Testis (tissue), 3 donors: ENCODE results near the gene TGIF1. TPM values are rescaled to one million over a fixed set of nuclear protein-coding genes. Genes with fewer than 3 reads are reported as not detected.

ENCODE experiments used
- DNase-seq: peaks from one replicate; pipeline ENCODE4 v3.0.0-alpha.2; 2019
- H3K27ac ChIP-seq, 2 donors: fragments of 200-600 bp; sonication (generic); one replicate each; pipeline ENCODE4 v1.5.1; 2019
- H3K27me3 ChIP-seq: fragments of 200-600 bp; sonication (generic); one replicate; pipeline ENCODE4 v1.5.1; 2019
- H3K36me3 ChIP-seq: fragments of 200-600 bp; sonication (generic); one replicate; pipeline ENCODE4 v1.5.1; 2017; ENCODE audit warnings: low read depth; ENCODE audit errors: missing control alignments
- H3K4me1 ChIP-seq: fragments of 200-600 bp; sonication (generic); one replicate; pipeline ENCODE4 v1.5.1; 2019
- H3K4me3 ChIP-seq, 2 donors: fragments of 200-600 bp; sonication (generic); one replicate each; pipeline ENCODE4 v1.5.1; 2017 to 2019
- H3K9me3 ChIP-seq: fragments of 200-600 bp; sonication (generic); one replicate; pipeline ENCODE4 v1.5.1; 2017
- CTCF ChIP-seq, 3 experiments: fragments of 450-650 bp in 2 of 3; fragments of 200-600 bp in 1 of 3; sonication (generic) in 1 of 3; IDR thresholded peaks; one replicate each; pipeline ENCODE4 v1.5.1; 2016 to 2019; ENCODE audit warnings: antibody characterized with exemption in 3 of 3, mild to moderate bottlenecking in 2 of 3, moderate library complexity in 1 of 3
- POLR2A ChIP-seq: fragments of 450-650 bp; IDR thresholded peaks from one replicate; pipeline ENCODE4 v1.6.1; 2017; ENCODE audit warnings: antibody characterized with exemption, mild to moderate bottlenecking, moderate library complexity
- WGBS, 2 donors: methylation state at CpG; one replicate each; pipeline ENCODE4 v1.1.5; 2018; 5-methylcytosine and 5-hydroxymethylcytosine counted together
- intact Hi-C: fragments of 100-400 bp; cut with DNase I; formaldehyde crosslinking; loops from one replicate; pipeline ENCODE4 v1.15.1; 2023; ENCODE audit warnings: low total_unique reads
- polyA plus RNA-seq: library from polyadenylated mRNA; stranded (reverse); fragments of 350-450 nt; fragmentation: Illumina TruSeq; extraction: RNeasy Lipid Tissue Mini Kit (QIAGEN cat#74804); gene quantifications from one replicate; pipeline ENCODE4 v1.2.3, GENCODE V29; 2014; ENCODE audit warnings: low read depth, low replicate concordance; ENCODE audit not compliant: insufficient read depth
- total RNA-seq, 2 donors: library from RNA; depleted of rRNA; stranded (reverse); fragments of >200 nt; gene quantifications; one replicate each; pipeline ENCODE4 v1.2.3, GENCODE V29; 2016

The TGIF1 gene
- total and polyA plus RNA-seq, 3 donors from 2014 or later: 56.1 to 117 (median 66.6) TPM

- Histone ChIP-seq H3K27ac (no peak overlapping the region), H3K9me3 (no peaks in the 10 kb centered on the region), H3K36me3 (no peaks in the 10 kb centered on the region), H3K4me1 (peaks cover 4% of the 10 kb centered on the region), H3K27me3 (no peaks in the 10 kb centered on the region), H3K4me3 (no peak overlapping the region)
- 95 to 96% methylated on average over 4 of the region's 4 CpGs for WGBS, 2 donors
- DNase-seq: no peak
- TF ChIP-seq CTCF (IDR thresholded peaks at IDR 0.05) (no peak), POLR2A (no peak)
- intact Hi-C loops: no loop called here
Observed at GRCh38 chr18:3460823-3461398, 10.9 kb downstream of the TGIF1 start.

DNA sequence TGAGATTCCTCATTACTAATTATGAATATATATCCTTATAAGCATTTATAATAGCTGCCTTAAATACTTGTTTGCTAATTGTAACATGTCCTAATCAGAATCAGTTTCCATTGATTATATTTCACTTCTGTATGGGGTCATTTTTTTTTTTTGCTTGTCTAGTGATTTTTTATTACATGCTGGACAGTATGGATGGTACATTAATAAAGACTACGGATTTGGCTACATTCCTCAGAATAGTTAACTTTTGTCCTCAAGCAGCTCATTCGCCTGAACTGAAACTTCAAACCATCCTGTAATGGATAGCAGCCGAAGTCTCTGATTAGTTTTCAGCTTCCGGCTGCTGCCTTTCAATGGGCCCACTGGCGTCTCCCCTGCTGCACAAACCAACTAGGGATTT, 11.7 kb downstream of the TGIF1 start:
- Histone ChIP-seq H3K4me1 (no peaks in the 10 kb centered on the region), H3K27me3 (no peaks in the 10 kb centered on the region), H3K36me3 (no peaks in the 10 kb centered on the region), H3K4me3 (no peak overlapping the region), H3K9me3 (no peaks in the 10 kb centered on the region), H3K27ac (no peak overlapping the region)
- no peak for DNase-seq
- 91 to 92% methylated on average over 5 of the region's 5 CpGs for WGBS, 2 donors
- no peak for TF ChIP-seq POLR2A
- TF ChIP-seq CTCF (IDR thresholded peaks at IDR 0.05): no peak
- intact Hi-C loops: no loop called here

GRCh38 chr18:3463051-3463450, 13.1 kb downstream of the TGIF1 start:
- no peak for TF ChIP-seq CTCF (IDR thresholded peaks at IDR 0.05)
- DNase-seq: no peak
- Histone ChIP-seq H3K27me3 (no peaks in the 10 kb centered on the region), H3K36me3 (no peaks in the 10 kb centered on the region), H3K4me3 (no peak overlapping the region), H3K27ac (no peak overlapping the region), H3K9me3 (no peaks in the 10 kb centered on the region), H3K4me1 (no peaks in the 10 kb centered on the region)
- intact Hi-C loops: no loop called here
- whole genome bisulfite sequencing, 2 donors: 53% methylated on average over 2 of the region's 2 CpGs

DNA sequence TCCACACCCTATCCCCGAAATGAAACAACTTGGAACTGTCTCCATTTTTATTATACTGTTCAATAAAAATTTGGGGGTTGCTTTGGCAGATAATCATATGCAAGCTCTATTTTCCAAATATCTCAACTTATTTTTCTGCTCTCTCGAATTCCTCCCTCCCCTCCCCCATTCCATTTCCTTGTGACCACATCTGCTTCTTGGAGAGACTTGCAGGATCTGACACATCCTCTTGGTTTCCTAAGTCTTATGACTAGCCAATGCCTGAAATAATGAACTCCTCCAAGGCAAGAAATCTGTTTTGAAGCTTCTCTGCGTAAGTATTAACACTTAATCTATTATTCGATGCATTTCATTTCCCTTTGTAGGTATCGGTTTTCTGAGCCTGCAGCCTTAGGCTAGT, 16.1 kb downstream of the TGIF1 start:
- WGBS, 2 donors: 71 to 82% methylated on average over 5 of the region's 5 CpGs
- DNase-seq: no peak
- Histone ChIP-seq H3K27me3 (no peaks in the 10 kb centered on the region), H3K27ac (no peak overlapping the region), H3K4me3 (no peak overlapping the region), H3K9me3 (no peaks in the 10 kb centered on the region), H3K36me3 (no peaks in the 10 kb centered on the region), H3K4me1 (no peaks in the 10 kb centered on the region)
- intact Hi-C loops: no loop called here
- no peak for TF ChIP-seq POLR2A

- intact Hi-C loops: no loop called here
Observed at GRCh38 chr18:3466872-3467271, 16.9 kb downstream of the TGIF1 start.

More at GRCh38 chr18:3466872-3467271, 16.9 kb downstream of the TGIF1 start:
- H3K27ac ChIP-seq: no peak overlapping the region
- H3K27me3 ChIP-seq: no peaks in the 10 kb centered on the region
- TF ChIP-seq POLR2A (no peak), CTCF (IDR thresholded peaks at IDR 0.05) (no peak)
- 42 to 64% methylated on average over 2 of the region's 2 CpGs for WGBS, 2 donors
- no peaks in the 10 kb centered on the region for H3K4me1 ChIP-seq
- no peaks in the 10 kb centered on the region for H3K9me3 ChIP-seq
- no peaks in the 10 kb centered on the region for H3K36me3 ChIP-seq
- DNase-seq: no peak
- H3K4me3 ChIP-seq: no peak overlapping the region
